Hepatocyte (in vitro differentiated cells): ENCODE results near the gene MEIS2.
A peak's percentile ranks its signal among the peaks of the same experiment; 100 is the strongest.

Source experiments
- EZH2 ChIP-seq: fragments of 200-600 bp; sonication (generic); IDR thresholded peaks from 2 replicates; pipeline ENCODE4 v1.6.1; 2016; ENCODE audit warnings: antibody characterized with exemption, mild to moderate bottlenecking, borderline replicate concordance
- EZH2phosphoT487 ChIP-seq: fragments of 200-600 bp; sonication (generic); IDR thresholded peaks from one replicate; pipeline ENCODE4 v1.6.1; 2018; ENCODE audit warnings: antibody characterized with exemption, mild to moderate bottlenecking, low read depth, moderate library complexity; ENCODE audit not compliant: unreplicated experiment, severe bottlenecking
- TF ChIP-seq, protein P1 (sequence below): fragments of 200-600 bp; sonication (generic); IDR thresholded peaks from 2 replicates; pipeline ENCODE4 v1.5.1; 2016; ENCODE audit warnings: antibody characterized with exemption, mild to moderate bottlenecking; ENCODE audit not compliant: poor library complexity

DNA sequence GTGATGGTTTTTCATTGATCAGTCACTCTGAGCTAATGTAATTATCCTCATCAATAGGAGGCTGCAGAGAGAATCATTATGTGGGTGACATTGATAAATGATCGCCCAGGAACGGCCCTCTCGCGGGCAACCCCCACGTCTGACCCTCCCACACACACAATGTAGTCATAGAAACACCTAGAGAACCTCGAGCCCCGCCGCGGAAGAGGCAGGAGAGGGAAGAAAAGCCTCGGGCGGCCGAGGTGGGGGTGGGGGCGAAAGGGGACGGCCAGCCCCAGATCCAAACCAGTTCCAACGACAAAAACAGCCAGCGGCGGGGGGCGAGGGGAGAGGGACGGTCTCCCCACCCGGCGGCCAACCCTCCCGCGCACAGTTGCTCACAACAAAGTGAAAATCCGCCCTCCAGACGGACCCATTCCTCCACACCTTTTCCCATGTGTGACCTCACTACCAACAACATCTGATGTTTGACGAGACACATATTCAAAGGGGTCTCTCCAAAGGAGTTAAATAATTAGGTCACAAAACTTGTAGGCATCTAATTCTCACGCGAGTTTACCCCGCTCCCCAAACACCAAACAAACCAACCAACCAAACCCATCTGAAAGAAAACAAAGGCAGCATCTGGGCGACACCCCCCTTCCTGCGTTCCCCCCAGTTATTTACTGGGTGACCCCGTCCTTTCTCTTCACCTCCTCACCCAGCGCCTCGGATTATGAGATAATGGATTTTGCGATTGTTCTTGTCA lies 213.0 kb downstream of the MEIS2 start:
- TF ChIP-seq, protein P1, sequence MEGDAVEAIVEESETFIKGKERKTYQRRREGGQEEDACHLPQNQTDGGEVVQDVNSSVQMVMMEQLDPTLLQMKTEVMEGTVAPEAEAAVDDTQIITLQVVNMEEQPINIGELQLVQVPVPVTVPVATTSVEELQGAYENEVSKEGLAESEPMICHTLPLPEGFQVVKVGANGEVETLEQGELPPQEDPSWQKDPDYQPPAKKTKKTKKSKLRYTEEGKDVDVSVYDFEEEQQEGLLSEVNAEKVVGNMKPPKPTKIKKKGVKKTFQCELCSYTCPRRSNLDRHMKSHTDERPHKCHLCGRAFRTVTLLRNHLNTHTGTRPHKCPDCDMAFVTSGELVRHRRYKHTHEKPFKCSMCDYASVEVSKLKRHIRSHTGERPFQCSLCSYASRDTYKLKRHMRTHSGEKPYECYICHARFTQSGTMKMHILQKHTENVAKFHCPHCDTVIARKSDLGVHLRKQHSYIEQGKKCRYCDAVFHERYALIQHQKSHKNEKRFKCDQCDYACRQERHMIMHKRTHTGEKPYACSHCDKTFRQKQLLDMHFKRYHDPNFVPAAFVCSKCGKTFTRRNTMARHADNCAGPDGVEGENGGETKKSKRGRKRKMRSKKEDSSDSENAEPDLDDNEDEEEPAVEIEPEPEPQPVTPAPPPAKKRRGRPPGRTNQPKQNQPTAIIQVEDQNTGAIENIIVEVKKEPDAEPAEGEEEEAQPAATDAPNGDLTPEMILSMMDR: no peak
- peak; percentile 63 for TF ChIP-seq EZH2phosphoT487
- TF ChIP-seq EZH2: peak; percentile 62
